NCI-H526 (cell line): ENCODE measurements around the gene CSDE1.

Experiments
- DNase-seq, 2 experiments: peaks; one replicate each; lab custom pipeline; 2025; lab: John Stamatoyannopoulos, UW

CSDE1 gene

DNA sequence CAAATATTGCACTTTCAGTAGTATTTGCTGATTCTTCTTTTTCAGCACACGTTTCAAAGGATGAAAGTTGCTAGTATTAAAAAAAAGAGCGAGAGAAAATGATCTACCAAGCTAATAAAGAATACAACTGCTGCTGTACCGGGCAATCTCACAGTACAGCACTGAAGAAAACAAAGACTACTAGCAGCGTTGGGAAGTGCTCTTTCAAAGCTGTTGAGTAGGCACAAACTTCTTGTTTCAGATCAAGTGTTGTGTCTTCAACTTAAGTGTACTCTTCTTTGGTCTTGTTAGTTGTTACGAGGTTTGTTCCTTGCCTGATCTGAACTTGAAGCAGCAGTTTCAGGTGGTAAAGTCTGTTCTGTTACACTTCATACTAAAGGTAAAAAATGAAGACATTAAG lies 7.9 kb downstream of the CSDE1 start:
- DNase-seq, result no peak

DNA sequence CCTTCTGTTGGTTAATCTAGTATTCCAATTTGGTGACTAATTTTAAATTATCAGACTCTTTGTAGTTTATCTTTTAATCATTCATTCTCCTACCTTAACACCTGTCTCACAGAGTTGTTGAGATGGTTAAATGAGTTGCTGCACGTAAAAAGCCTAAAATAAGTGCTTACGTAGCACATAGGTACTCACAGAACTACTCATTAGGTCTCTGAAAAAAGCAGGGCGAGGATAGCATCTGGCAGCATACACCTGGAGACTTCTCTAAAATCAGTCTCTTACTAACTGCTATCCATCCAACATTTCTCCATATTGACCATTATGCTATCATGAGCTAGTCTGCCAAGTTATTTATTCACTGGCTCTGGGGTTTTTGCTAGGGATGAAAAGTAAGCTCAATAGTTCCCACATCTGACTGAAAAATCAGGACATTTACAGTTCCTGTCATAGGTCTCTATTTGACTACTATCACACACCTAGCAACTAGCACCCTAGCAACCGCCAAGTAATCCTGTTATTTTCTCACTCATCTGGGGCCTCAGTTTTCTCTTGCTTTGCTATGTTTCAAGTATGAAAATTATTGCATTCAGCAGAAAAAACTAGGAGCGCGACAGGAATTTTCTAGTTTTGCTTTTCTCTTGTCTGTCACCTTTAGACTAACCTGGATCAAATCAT lies 11.2 kb downstream of the CSDE1 start:
- DNase-seq, result no peak

DNA sequence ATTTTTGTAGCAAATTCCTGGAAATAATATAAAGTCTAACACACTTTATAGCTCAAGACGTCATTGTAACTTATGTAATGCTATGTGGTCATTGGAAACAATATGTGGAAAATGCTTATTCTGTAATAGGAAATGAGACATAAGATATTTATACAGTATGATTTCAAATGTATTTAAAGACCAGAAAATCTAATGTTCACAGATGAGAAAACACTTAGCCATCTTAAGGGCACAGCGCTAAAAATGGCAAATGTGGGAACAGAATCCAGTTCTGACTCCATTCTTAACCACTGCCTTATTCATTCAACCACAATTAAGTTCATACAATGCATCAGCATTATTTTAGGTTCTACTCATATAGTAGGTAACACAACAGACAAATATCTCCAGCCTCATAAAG lies 12.5 kb downstream of the CSDE1 start:
- no peak for DNase-seq

DNA sequence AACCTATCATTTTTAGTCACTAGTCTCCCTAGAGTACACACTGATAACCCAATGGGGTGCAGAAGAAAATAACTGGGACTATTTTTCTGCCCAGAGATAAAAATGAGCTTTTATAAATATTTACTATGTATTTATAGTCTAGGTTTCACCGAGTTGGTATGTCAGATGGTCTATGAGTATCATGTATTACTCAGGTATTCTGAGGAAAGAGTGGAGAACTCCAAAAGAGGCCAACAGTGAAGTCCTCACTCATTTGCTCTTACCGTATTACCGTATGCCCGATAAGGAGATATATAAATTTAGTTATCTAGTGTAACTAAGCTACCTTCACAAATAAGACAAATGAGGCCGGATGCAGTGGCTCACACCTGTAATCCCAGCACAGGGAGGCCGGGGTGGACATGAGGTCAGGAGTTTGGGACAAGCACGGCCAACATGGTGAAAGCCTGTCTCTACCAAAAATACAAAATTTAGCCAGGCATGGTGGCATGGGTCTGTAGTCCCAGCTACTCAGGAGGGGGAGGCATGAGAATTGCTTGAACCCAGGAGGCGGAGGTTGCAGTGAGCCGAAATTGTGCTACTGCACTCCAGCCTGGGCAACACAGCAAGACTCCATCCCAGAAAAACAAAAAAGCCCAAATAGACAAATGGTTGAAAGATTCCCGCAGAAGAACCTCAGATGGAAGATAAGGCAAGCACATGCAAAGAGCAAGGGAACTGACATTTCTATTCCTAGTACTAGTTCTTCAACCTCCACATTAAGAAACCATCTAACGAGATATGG lies 15.6 kb downstream of the CSDE1 start:
- DNase-seq, result no peak

DNA sequence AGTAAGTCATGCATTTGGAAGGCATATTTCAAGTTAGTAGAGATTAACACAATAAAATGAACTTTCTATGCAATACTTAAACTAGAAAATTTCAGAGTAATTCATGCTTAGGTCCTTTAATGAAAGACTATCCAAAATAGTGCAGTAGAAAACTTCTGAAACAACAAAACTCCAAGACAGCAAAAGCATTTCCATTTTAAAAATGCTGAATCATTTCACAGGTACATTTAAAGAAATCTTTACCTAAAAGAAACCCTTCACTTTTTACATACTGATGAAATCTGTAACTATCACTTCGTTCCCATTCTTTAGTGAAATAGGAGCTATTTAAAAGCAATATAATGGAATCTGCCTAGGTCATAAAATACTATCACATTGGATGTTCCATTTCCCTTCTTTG lies 17.5 kb downstream of the CSDE1 start:
- no peak for DNase-seq

DNA sequence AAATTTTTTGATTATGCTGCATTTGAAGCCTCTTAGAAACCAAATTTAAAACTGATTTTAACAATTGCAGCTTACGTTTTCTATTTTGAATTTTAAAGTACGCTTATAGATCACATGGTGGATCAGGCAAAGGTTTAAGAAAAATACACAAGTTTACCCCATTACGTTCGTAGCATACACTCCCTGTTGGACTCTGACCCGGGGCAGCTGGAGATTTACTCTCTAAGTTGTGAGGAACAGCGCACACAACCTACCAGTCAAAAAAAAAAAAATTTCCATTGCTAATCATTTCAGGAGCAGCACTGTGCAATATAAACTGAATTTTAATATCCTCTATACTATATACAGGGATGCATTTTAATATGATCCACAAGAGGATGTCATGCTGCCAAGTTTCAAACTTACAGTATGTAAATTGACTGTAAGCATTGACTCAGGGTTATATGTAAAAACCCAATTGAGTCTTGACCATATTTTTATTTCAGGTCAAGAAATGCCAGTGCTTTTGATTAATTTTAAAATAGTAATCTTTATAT lies 20.4 kb downstream of the CSDE1 start:
- peak in 1 of 2 experiments; percentile 43 for DNase-seq

DNA sequence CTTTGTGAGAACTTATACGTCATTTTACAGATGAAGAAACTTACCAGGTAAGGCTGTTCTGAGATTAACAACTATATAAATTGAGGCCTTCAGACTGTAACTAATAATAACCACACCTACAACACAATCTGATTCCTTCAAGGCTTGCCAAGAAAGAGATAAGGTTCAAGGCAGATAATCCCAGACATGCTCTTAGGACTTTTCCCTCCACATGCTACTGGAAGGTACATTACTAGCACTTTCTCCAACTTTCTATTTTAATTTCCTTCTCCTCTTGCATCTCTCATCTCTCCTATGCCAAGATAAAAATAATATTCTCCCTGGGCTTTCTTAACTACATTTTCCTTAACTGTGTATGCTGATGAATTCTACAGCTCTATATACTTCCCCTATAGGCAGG lies 22.3 kb downstream of the CSDE1 start:
- DNase-seq, result no peak

DNA sequence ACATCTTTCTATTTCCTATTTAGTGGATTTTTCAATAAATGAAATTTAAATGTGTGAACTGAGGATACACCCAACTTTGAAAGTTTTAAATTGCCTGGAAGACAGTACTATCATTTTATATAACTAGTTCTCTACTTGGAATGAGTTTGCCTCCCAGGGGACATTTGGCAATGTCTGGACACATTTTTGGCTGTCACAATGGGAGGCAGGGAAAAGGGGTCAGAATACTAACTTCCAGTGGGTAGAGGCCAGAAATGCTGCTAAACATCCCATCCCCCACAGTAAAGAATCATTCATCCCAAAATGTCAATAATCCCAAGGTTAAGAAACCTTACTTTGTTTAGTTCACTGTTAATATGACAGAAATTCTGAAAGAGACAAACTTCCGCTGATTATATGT lies 28.0 kb downstream of the CSDE1 start:
- no peak for DNase-seq

DNA sequence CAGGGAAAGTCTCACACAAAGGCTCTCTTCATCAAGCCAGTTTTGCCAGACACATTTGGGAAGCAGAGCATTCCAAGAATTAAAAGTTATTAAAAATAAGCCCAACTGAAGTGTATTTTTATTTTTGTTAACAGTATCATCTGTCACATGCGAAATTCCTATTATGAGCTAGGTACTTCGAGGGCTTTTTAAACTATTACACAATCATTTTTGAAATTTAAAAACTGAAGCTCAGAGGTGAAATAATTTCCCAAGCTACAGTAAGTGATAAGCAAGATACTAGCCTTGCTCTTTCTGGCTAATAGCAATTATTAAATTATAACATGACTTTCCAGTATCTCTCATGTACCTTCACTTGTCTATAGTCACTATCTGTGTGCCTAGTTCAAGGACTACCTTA lies 29.2 kb downstream of the CSDE1 start:
- DNase-seq, result no peak

DNA sequence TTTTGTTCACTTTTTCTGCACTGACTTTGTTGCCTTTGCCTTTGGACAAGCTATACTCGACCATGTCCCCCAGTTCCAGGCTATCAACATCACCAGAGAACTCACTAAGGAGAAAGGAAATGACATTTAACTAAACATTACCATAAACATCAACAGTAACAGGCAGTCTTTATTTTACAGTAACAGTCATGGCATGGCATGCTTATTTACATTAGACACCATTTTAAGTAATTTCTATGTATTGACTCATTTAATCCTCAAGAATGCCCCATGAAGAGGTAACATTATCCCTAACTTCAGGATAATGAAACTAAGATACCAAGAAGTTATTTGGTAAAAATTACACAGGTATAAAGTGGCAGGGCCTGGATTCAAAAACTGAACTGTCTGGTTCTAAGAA lies 32.6 kb downstream of the CSDE1 start:
- no peak for DNase-seq

DNA sequence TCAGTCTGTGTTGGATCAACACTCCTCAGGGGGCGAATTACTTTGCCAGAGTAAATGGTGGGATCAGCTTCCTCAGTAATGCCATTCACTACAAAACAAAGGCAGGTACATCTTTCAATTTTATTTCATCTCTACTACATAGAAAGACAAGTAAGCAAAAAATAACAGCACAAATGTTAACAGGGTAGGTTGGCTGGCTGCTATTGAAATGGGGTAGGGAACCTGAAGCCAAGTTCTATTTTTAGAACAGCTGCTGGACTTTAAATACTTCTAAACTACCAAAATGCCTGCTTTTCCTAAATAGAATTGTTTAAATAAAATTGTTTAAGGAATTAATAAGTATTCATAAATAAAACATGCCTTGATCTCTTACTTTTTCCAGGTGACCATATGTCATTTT lies 33.9 kb downstream of the CSDE1 start:
- no peak for DNase-seq

DNA sequence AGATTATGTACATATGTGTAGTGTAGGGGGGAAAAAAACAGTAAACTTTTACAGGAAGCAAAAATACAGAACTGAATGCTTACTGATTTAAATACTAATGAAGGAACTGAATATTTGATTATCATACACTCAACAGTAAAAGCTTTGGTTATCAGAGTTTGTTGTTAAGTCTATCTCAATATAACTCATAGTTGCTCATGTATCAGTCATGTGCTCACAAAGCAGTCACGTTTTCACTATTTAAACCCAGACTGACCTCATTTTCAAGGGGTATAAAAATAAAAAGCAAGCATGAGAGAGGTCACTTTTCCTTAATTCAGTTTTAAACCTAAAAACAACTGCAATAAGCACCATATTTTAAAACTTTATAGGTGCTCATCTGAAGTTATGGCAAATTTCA lies 34.3 kb downstream of the CSDE1 start:
- DNase-seq, result no peak

DNA sequence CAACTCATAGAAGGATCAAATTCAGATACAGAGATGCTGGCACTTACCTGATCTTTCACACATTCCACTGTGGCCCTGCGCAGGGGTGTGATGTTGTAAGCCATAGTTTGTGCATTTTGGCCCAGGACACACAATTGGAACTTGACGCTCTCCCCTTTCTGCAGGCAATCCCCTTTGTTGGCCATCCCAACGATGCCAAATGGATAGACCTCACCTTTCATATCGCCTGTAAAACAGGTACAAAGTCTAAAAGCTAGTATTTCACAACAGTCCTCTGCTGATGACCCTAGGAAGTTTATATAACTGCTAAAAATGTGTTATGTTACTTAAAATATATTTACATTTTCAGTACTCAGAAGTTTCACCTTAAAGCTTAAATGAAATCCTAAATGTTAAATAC lies 37.3 kb downstream of the CSDE1 start:
- DNase-seq, result no peak

DNA sequence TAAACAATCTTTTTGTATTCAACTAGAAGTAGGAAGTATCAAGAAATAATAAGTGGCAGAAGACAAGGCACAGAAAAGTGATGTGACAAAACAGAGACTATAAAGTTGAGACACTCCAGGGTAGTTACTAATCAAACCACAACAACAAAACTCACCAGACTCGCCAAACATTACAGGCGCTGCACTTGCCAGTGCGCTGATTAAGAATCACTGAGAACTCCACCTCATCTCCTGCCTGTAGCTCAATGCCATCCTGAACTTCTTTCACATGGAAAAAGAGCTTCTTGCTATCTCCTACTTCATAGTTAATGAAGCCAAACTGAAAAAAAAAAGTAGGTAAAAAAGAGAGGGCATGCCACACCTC lies 38.4 kb downstream of the CSDE1 start:
- no peak for DNase-seq

DNA sequence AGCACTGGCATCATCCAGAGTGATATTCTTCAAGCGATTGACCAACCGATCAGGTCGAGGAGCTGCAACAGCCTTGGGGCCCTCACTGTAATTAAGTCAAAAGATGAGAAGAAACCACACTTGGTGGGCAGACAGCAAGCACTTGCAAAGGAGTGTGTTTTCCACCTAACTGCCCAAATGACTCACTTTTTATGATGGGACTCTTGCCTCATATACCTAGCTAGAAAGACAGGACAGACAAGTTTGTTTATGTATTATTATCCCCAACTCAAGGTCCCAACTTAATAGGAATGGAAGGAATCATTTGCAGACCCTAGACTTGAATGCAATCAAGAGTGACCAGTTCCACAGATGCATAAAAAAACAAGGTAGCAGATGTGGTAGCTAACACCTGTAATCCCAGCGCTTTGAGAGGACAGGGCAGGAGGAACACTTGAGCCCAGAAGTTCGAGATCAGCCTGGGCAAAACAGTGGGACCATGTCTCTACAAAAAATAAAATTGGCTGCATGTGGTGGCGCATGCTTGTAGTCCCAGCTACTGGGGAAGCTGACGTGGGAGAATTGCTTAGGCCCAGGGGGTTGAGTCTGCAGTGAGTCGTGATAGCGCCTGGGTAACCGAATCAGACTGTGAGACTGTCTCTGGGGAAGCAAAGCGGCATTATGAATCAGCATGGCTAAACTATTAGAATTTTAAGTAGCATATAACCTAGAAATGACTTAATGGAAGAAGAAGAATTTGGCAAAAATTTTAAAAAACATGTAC lies 38.9 kb downstream of the CSDE1 start:
- no peak for DNase-seq

DNA sequence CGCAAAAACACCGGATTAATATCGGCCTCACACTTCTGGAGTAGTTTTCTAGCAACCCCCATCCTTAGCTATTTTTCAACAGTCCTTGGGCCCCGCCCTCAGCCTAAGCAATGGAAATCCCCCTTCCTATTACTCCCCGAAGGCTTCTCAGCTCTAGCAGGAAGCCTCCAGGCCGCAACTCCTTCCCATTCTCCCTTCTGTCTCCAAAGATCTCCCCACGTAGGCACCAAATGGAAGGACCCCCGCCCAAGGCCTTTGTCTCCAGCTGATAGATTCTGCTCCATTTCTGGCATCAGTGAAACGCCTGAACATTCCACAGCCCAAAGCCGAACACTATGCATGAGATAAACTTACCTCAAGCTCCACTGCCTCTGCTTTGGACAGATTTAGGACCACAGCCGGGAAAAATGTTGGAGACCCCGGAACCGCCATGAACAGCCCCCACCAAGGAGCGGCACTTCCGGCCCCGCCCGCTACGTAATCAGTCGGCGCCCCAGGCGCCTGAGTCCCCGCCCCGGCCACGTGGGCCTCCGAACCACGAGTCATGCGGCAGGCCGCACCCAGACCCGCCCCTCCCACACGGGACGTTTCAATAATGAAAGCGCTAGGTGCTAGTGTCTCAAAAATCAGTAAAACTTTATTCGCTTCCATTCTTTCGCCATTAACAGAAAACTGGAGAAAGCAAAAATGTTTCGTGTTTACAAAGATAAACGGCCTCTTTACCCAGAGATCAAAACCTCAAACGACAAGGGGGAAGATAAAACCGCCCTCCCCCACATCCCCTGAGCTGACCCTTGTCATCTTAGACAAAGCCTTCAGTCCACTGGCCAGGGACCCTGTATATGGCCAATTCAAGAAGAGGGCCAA lies 41.2 kb downstream of the CSDE1 start, which contains the start of gene NRAS:
Gene NRAS (minus strand): TSS at position 468 of the 867 bp plus-strand sequence. CDS start 611 bp downstream, outside the sequence.
- peak; percentile 77 to 97 for DNase-seq

DNA sequence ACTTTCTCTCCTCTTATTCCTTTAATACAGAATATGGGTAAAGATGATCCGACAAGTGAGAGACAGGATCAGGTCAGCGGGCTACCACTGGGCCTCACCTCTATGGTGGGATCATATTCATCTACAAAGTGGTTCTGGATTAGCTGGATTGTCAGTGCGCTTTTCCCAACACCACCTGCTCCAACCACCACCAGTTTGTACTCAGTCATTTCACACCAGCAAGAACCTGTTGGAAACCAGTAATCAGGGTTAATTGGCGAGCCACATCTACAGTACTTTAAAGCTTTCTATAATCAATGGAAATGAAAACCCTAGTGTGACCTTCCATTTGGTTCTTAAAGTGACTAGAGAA lies 41.9 kb downstream of the CSDE1 start:
- DNase-seq, result no peak

DNA sequence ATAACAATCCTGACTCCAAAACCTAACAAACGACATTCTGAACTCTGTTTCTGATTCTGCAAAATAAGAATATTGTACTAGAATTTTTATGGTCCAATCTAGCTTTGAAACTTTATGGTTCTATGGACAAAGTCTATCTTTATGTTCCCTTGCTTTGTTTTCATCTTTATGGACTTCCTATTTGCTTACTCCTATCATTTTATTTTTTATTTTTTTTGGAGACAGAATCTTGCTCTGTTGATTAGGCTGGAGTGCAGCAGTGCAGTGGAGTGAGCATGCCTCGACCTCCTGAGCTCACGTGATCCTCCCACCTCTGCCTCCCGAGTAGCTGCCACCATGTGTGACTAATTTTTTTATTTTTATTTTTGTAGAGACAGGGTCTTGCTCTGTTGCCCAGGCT lies 44.8 kb downstream of the CSDE1 start:
- no peak for DNase-seq

DNA sequence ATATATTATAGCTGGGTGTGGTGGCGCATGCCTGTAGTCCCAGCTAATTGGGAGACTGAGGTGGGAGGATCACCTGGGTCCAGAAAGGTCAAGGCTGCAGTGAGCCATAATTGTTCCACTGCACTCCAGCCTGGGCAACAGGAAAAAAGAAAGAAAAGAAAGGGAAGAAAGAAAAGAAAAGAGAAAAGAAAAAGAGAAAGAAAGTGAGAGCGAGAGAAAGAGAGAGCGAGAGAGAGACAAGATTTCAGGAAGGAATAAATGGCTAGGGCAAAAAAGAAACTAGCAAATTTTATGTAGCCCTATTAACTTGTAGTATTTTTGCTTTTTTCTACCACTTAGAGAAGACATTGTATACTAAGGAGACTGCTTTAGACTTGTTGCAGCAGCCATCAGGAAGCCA lies 47.4 kb downstream of the CSDE1 start:
- DNase-seq, result no peak

DNA sequence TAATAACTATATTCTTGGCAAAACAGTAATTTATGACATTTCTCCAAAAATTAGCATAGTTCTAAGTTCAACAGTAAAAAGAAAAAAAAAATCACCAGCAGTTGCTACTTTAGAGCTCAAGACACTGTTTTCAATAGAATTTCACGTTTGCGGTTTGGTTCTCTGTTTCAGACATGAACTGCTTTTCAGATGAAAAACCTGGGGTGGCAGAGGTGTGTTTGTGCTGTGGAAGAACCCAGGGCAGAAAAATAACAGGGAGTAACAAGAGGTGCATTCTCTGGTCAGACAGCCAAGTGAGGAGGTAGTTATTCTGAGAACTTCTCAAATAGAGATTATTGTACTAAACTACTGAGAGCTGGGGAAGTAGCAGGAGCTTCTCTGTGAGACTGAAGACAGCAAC lies 50.2 kb downstream of the CSDE1 start:
- DNase-seq, result no peak

DNA sequence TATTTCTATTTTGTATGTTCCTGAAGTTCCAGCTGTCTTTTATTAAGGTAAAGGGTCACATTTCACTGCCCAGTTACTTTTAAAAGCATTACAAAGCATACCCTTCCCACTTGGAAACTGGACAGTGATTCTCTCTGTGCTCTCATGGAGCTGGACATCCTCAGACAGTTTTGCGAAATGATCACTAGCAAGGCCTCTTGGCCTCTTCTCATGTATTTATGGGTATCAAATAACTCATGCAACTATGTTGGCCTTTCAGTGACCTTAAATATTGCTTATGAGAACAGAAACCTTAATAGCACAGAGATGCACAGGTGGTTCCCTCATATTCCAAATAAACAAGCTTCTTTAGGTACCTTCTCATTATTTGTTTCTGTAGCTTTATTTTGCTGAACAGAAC lies 54.5 kb downstream of the CSDE1 start:
- DNase-seq, result no peak

DNA sequence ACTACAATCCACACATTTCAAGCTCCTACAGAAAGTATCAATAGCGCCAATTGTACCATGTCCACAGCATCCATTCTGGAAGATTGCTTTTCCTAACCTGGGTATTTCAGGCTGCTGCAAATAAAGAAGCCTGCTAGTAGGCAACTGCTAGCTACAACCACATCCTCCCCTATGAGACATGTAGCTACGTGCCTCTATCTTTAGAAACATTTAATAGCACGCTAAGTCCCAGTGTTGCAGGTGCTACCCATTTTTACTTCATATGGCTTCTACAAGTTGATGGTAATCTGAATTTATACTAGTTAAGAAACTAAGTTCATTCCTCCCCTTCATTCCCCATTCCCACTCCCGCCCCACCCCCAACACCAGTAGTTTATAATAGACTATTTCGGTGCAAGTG lies 55.0 kb downstream of the CSDE1 start:
- DNase-seq, result no peak
